GM06990 (cell line): ENCODE data around the gene GTPBP1.

Experiments
- DNase-seq: peaks from one replicate; pipeline ENCODE4 v3.0.0-alpha.2; 2011; ENCODE audit not compliant: insufficient read length; ENCODE audit errors: extremely low read depth
- H3K27me3 ChIP-seq: replicated peaks from 2 replicates; pipeline ENCODE4 v1.6.0; 2011; ENCODE audit warnings: low read length; ENCODE audit not compliant: control insufficient read depth, insufficient read depth
- H3K36me3 ChIP-seq: 2 replicates; pipeline ENCODE4 v1.5.1; 2011; ENCODE audit warnings: low read length; ENCODE audit not compliant: control insufficient read depth, insufficient read depth
- H3K4me3 ChIP-seq: replicated peaks from 2 replicates; pipeline ENCODE4 v1.5.1; 2011; ENCODE audit warnings: low read depth, mild to moderate bottlenecking, control low read depth, low read length
- TF ChIP-seq, protein P1 (sequence below): IDR thresholded peaks from 2 replicates; pipeline ENCODE4 v1.5.1; 2011; ENCODE audit warnings: low read length, control low read depth, mild to moderate bottlenecking, inconsistent platforms; ENCODE audit not compliant: insufficient read depth, poor library complexity, severe bottlenecking

The GTPBP1 gene

DNA sequence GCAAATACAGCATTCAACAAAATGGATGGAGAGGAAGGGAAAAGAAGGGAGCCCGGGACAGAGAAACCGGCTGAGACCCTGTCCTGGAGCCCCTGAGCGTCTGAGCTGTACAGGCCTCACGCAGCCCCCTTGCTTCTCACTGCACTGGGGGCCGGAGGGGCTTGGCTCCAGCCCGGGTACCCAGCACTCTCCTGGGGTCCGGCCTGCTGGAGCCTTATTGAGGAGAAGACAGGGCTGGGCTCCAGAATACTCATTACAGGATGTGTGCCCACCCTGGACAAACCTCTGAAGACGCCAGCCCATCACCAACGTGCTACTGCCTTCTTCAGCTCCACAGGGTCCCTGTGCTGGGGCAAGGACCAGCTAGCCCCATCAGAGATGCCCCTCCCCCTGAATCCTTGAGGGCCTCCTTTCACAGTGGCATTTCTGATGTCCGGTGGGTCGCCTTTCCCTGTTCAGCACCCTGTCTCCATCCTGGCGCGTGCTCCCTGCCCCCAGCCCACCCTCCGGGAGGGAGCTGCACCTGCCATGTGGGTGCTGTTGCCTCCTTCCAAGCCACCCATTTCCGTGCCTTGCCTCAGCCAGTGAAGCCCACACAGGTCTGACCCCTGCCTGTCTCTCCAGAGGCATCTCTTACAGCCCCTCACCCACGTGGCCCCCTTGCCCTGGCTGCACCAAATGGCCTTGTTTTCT is 64.7 kb downstream of the GTPBP1 start:
- Histone ChIP-seq H3K27me3 (no peaks in the 10 kb centered on the region; the same call in 1 of the 2 replicates), H3K36me3 (no peaks in the 10 kb centered on the region), H3K4me3 (no peak overlapping the region)
- TF ChIP-seq, protein P1, sequence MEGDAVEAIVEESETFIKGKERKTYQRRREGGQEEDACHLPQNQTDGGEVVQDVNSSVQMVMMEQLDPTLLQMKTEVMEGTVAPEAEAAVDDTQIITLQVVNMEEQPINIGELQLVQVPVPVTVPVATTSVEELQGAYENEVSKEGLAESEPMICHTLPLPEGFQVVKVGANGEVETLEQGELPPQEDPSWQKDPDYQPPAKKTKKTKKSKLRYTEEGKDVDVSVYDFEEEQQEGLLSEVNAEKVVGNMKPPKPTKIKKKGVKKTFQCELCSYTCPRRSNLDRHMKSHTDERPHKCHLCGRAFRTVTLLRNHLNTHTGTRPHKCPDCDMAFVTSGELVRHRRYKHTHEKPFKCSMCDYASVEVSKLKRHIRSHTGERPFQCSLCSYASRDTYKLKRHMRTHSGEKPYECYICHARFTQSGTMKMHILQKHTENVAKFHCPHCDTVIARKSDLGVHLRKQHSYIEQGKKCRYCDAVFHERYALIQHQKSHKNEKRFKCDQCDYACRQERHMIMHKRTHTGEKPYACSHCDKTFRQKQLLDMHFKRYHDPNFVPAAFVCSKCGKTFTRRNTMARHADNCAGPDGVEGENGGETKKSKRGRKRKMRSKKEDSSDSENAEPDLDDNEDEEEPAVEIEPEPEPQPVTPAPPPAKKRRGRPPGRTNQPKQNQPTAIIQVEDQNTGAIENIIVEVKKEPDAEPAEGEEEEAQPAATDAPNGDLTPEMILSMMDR, result no peak
- no peak for DNase-seq

DNA sequence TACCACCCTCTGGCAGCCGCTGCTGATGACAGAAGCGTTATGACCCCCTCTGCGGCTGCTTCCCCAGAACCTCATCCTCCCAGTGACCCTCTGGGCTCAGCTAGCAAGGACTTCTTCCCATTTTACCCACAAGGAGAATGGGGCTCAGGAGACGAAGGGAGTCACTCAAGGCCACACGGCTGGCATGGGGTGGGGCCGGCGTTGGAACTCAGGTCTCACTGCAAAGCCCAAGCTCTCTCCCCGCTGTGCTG is 66.8 kb downstream of the GTPBP1 start:
- TF ChIP-seq, protein P1, result no peak
- Histone ChIP-seq H3K27me3 (no peaks in the 10 kb centered on the region), H3K4me3 (no peak overlapping the region), H3K36me3 (no peaks in the 10 kb centered on the region)
- DNase-seq, result no peak

DNA sequence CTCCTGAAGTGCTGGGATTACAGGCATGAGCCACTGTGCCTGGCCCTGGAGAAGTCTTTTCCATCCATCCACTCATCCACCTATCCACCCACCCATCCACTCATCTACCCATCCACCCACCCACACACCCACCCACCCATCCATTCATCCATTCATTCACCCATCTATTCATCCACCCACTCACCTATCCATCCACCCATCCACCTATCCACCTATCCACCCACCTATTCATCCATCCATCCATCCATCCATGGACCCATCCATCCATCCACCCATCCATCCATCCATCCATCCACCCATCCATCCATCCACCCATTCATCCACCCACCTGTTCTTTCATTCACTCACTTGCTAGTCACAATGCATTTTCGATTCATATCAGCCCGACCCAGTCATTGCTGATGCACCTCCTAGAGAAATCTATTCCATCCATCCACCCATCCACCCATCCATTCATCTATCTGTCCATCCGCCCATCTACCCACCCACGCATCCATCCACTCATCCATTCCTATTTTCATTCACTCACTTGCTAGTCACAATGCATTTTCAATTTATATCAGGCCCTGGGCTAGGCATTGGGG is 67.7 kb downstream of the GTPBP1 start:
- TF ChIP-seq, protein P1, result no peak
- H3K27me3 ChIP-seq, result no peaks in the 10 kb centered on the region
- no peak overlapping the region for H3K4me3 ChIP-seq
- DNase-seq, result no peak
- no peaks in the 10 kb centered on the region for H3K36me3 ChIP-seq

DNA sequence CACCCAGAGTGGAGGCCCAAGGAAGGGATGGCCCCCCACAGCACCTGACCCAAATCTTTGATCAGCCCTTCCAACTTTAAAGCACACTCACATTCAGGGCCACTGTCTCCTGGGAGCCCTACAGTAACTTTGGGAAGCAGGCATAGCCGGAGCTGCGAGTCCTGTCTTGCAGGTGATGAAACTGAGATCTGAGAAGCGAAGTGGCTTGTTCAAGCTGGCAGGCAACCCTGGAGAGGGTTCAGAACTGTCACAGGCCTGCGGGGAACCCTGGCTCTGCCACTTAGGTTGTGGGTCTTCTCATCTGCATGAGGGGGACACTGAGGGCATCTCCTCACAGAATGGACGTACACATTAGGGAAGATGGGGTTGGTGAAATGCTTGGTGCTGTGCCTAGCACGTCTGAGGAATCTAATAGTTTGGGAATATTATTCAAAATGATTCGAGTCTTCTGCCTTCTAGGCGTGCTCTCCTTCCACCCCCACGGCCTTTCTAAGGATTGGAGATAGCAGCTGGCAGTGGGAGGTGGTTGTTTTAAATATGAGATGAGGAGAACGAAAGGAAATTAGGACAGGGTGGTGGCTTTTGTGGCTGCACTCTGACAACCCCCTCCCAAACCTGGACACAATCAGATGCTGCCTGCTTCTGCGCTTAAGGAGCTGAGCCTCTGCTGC is 68.9 kb downstream of the GTPBP1 start:
- H3K27me3 ChIP-seq, result no peaks in the 10 kb centered on the region
- no peak overlapping the region for H3K4me3 ChIP-seq
- H3K36me3 ChIP-seq, result no peaks in the 10 kb centered on the region
- DNase-seq, result no peak
- TF ChIP-seq, protein P1, result no peak

DNA sequence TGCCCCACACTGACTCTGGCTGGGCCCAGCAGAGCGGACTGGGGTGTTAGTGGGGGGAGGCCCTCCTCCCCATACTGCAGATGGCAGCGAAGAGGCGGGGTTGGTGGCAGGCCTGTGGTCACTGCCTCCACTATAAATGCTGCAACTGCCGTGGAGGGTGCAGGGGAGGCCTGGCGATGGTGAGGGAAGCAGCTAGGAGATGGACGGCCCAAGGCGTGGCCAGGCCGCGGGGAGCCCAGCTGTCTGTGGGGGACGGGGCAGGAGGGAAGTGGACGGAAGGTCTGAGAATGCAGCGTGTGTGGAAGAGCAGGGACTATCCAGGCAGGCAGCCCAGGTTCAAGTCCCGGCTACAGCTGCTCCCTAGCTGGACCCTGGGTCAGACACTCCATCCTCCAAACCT is 69.9 kb downstream of the GTPBP1 start:
- no peak overlapping the region for H3K4me3 ChIP-seq
- TF ChIP-seq, protein P1, result no peak
- no peak for DNase-seq

More for the DNA sequence above, 69.9 kb downstream of the GTPBP1 start:
- Histone ChIP-seq H3K27me3 (no peaks in the 10 kb centered on the region), H3K36me3 (no peaks in the 10 kb centered on the region)
